ENCODE data around the gene FRAS1.

The FRAS1 gene

DNA sequence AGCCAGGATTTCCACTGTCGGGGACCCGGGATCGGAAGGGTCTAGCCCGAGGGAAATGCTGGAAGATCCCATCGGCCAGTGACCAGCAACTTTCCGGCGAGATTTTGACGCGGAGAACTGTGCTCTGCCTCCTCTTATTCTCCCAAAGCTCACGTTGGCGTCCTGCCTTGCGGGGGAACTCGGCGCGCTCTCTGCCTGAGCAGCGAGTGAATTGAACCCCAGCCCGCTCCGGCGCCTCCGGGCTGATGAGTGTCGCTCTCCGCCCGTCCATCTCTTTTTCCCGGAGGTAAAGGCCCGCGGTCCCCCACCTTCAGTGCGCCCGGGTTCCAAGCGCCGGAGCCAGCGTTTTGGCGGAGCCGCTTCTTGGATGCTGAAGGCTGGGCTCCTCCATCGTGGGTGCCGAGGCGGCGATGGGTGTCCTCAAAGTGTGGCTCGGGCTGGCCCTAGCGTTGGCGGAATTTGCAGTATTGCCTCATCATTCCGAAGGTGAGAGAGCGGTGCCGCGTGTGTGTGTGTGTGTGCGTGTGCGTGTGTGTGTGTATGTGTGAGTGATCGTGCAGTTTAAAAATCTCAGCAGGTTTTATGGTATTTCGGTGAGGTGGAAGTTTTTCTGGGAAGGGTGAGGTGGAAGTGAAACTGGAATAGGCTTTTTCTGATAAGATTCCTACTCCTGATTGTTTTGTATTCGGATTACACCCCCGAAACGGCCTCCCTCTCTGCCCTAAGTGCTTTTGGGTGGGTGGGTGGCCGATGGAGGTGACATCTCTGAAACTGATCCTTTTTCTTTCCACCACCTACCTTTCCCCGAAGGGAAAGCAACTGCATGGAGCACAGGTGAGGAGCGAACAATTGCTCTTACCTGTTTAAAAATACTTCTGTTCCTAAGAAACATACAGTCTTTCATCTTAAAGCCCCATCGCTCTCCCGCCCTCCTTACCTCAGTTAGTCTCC lies 752 bp downstream of the FRAS1 start:
- H3K27ac ChIP-seq (ENCODE audit: insufficient read depth, low read length, poor library complexity, severe bottlenecking), result no peak overlapping the region
- H3K4me3 ChIP-seq (ENCODE audit: insufficient read depth, low read depth, low read length, poor library complexity, severe bottlenecking), result peak overlapping the region; percentile 48
- no peak for DNase-seq
- peaks cover 31% of the 10 kb centered on the region for H3K27me3 ChIP-seq (replicated peaks; ENCODE audit: control insufficient read depth, insufficient read depth, low read length, poor library complexity, severe bottlenecking)
- H3K4me1 ChIP-seq (ENCODE audit: control insufficient read depth, insufficient read depth, low read length, poor library complexity, severe bottlenecking), result peaks cover 29% of the 10 kb centered on the region
- no peaks in the 10 kb centered on the region for H3K9me3 ChIP-seq (ENCODE audit: control insufficient read depth, low read length)
- H3K36me3 ChIP-seq (ENCODE audit: control insufficient read depth, insufficient read depth, low read length), result no peaks in the 10 kb centered on the region

- DNase-seq, result no peak
Measured at GRCh38 chr4:78058591-78059523, 1.7 kb downstream of the FRAS1 start.

GRCh38 chr4:78059524-78059889 lies 2.4 kb downstream of the FRAS1 start:
- H3K9me3 ChIP-seq (ENCODE audit: control insufficient read depth, low read length), result no peaks in the 10 kb centered on the region
- peak overlapping the region; percentile 48 for H3K4me3 ChIP-seq (ENCODE audit: insufficient read depth, low read depth, low read length, poor library complexity, severe bottlenecking)
- no peak overlapping the region for H3K27ac ChIP-seq (ENCODE audit: insufficient read depth, low read length, poor library complexity, severe bottlenecking)
- no peaks in the 10 kb centered on the region for H3K36me3 ChIP-seq (ENCODE audit: control insufficient read depth, insufficient read depth, low read length)
- H3K4me1 ChIP-seq (ENCODE audit: control insufficient read depth, insufficient read depth, low read length, poor library complexity, severe bottlenecking), result peaks cover 29% of the 10 kb centered on the region
- no peak for DNase-seq
- peaks cover 31% of the 10 kb centered on the region for H3K27me3 ChIP-seq (replicated peaks; ENCODE audit: control insufficient read depth, insufficient read depth, low read length, poor library complexity, severe bottlenecking)

More at GRCh38 chr4:78058591-78059523, 1.7 kb downstream of the FRAS1 start:
- Histone ChIP-seq H3K4me3 (ENCODE audit: insufficient read depth, low read depth, low read length, poor library complexity, severe bottlenecking) (peak overlapping the region; percentile 48), H3K4me1 (ENCODE audit: control insufficient read depth, insufficient read depth, low read length, poor library complexity, severe bottlenecking) (peaks cover 29% of the 10 kb centered on the region), H3K27me3 (replicated peaks; ENCODE audit: control insufficient read depth, insufficient read depth, low read length, poor library complexity, severe bottlenecking) (peaks cover 31% of the 10 kb centered on the region), H3K27ac (ENCODE audit: insufficient read depth, low read length, poor library complexity, severe bottlenecking) (no peak overlapping the region), H3K9me3 (ENCODE audit: control insufficient read depth, low read length) (no peaks in the 10 kb centered on the region), H3K36me3 (ENCODE audit: control insufficient read depth, insufficient read depth, low read length) (no peaks in the 10 kb centered on the region)

DNA sequence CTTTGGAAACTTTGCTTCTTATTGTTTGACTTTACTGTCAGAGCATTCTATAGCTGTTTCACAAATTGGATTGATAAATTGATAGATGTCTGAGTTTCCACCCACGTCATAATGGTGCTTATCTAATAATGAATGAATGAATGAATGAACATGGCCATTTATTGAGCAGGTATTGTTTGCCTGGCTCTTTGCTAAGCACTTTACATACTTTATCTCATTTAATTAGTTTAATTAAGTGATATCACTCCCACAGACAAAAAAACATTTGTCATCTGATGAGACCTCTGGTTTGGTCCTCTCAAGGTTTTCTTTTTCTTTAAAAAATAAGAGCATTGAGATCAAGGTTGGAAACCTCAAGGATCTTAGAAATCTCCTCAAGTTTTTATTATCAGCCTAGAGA lies 2.8 kb downstream of the FRAS1 start:
- DNase-seq, result no peak
- H3K27me3 ChIP-seq (replicated peaks; ENCODE audit: control insufficient read depth, insufficient read depth, low read length, poor library complexity, severe bottlenecking), result peaks cover 31% of the 10 kb centered on the region
- no peaks in the 10 kb centered on the region for H3K9me3 ChIP-seq (ENCODE audit: control insufficient read depth, low read length)
- peaks cover 29% of the 10 kb centered on the region for H3K4me1 ChIP-seq (ENCODE audit: control insufficient read depth, insufficient read depth, low read length, poor library complexity, severe bottlenecking)
- H3K36me3 ChIP-seq (ENCODE audit: control insufficient read depth, insufficient read depth, low read length), result no peaks in the 10 kb centered on the region
- no peak overlapping the region for H3K4me3 ChIP-seq (ENCODE audit: insufficient read depth, low read depth, low read length, poor library complexity, severe bottlenecking)
- H3K27ac ChIP-seq (ENCODE audit: insufficient read depth, low read length, poor library complexity, severe bottlenecking), result no peak overlapping the region

DNA sequence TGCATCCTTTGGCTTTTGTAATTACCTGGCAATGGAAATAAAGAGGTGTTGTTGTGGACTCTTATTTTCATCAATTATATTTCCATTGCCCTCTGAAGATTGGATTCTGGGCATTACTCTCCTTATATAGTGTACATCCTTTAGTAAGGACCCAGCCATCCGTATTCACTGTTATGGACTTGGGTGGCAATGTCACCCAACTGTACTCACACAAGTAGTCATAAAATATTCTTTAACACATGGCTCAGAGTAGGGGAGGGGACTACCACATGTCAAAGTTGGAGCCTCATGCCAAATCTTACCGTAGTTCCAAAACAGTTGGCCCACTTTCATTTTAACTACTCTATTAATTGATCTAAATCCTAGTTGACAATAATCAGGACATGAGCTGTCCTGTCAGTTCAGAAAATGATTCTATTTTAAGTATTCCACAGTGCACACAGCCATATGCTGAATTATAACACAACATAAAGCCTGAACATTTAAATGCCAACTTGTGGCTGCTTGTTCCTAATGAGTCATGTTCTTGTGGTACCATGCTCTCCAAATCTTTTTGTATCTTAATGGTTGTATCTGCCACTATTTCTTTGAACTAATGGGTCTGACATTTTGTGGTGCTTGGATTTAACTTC lies 4.9 kb downstream of the FRAS1 start:
- H3K36me3 ChIP-seq (ENCODE audit: control insufficient read depth, insufficient read depth, low read length), result no peaks in the 10 kb centered on the region
- H3K27ac ChIP-seq (ENCODE audit: insufficient read depth, low read length, poor library complexity, severe bottlenecking), result no peak overlapping the region
- H3K9me3 ChIP-seq (ENCODE audit: control insufficient read depth, low read length), result no peaks in the 10 kb centered on the region
- peaks cover 24% of the 10 kb centered on the region for H3K4me1 ChIP-seq (ENCODE audit: control insufficient read depth, insufficient read depth, low read length, poor library complexity, severe bottlenecking)
- peaks cover 28% of the 10 kb centered on the region for H3K27me3 ChIP-seq (replicated peaks; ENCODE audit: control insufficient read depth, insufficient read depth, low read length, poor library complexity, severe bottlenecking)
- H3K4me3 ChIP-seq (ENCODE audit: insufficient read depth, low read depth, low read length, poor library complexity, severe bottlenecking), result no peak overlapping the region
- no peak for DNase-seq

DNA sequence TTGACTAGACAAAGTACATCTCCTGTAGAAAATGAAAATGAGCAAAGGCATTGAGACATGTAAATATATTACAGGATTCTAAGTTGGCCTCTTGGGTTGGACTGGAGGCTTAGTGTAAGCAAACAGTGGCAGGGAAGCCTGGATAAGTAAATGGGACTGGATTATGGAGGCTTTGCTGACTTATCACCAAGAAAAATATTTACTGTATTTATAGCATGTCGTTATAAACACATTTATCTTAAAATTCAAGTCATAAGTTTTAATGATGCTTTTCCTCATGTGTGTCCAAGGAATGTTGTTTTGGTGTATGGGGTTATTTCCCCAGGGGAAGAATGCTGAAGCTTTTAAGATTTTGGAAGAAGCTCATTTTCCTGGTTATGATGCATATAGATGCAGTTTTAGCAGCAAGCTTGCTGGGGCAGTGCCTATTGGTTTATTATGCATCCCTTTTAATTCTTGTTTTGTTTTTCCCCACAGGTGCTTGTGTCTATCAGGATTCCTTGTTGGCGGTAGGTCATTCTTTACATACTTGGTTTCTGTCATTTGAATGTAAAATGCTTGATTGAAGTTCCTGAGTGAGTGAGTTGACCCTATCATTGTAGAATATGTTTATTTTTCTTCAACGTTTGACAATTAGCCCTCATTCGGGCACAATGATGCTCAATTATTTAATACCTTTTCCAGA lies 8.5 kb downstream of the FRAS1 start:
- Histone ChIP-seq H3K27me3 (replicated peaks; ENCODE audit: control insufficient read depth, insufficient read depth, low read length, poor library complexity, severe bottlenecking) (peaks cover 10% of the 10 kb centered on the region), H3K27ac (ENCODE audit: insufficient read depth, low read length, poor library complexity, severe bottlenecking) (no peak overlapping the region), H3K36me3 (ENCODE audit: control insufficient read depth, insufficient read depth, low read length) (no peaks in the 10 kb centered on the region), H3K9me3 (ENCODE audit: control insufficient read depth, low read length) (no peaks in the 10 kb centered on the region), H3K4me3 (ENCODE audit: insufficient read depth, low read depth, low read length, poor library complexity, severe bottlenecking) (no peak overlapping the region), H3K4me1 (ENCODE audit: control insufficient read depth, insufficient read depth, low read length, poor library complexity, severe bottlenecking) (no peaks in the 10 kb centered on the region)
- DNase-seq, result no peak

DNA sequence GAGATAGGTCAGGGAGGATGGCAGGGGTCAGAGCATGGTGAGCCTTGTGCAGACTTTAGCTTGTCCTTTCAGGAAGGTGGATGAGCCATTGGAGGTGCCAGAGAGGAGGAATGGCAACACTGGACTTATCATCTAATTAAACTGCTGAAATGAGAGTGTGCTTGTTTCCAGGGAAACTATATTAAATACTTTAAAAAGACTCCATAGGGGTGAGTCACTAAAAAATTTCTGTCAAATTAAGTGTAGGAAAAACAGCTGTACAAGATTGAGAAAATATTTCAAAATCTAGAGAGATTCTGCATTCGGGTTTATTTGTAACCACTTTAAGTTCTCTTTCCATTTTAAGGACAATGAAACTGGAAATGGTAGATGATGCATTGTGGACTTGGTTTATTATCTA lies 11.4 kb downstream of the FRAS1 start:
- no peak overlapping the region for H3K27ac ChIP-seq (ENCODE audit: insufficient read depth, low read length, poor library complexity, severe bottlenecking)
- no peak overlapping the region for H3K4me3 ChIP-seq (ENCODE audit: insufficient read depth, low read depth, low read length, poor library complexity, severe bottlenecking)
- no peak for DNase-seq
- H3K27me3 ChIP-seq (replicated peaks; ENCODE audit: control insufficient read depth, insufficient read depth, low read length, poor library complexity, severe bottlenecking), result peaks cover 5% of the 10 kb centered on the region
- no peaks in the 10 kb centered on the region for H3K36me3 ChIP-seq (ENCODE audit: control insufficient read depth, insufficient read depth, low read length)
- H3K4me1 ChIP-seq (ENCODE audit: control insufficient read depth, insufficient read depth, low read length, poor library complexity, severe bottlenecking), result no peaks in the 10 kb centered on the region
- no peaks in the 10 kb centered on the region for H3K9me3 ChIP-seq (ENCODE audit: control insufficient read depth, low read length)

DNA sequence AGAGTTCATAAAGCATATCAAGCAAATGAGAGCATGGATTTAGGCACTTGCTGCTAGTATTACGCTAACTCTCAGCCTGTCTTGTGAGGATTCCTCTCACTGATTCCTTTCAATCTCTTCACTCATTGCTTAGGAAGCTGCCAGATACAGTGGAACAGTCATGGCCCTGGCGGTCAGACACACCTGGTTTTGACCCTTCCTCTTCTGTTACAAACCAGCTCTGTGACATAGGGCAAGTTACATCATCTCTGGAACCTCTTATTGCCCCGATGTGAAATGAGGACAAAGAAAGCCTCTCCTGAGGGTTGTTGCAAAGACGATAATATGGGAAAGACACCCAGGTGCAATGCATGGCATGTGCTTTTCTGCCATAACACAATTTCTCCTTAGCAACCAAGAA lies 12.2 kb downstream of the FRAS1 start:
- Histone ChIP-seq H3K27ac (ENCODE audit: insufficient read depth, low read length, poor library complexity, severe bottlenecking) (no peak overlapping the region), H3K4me3 (ENCODE audit: insufficient read depth, low read depth, low read length, poor library complexity, severe bottlenecking) (no peak overlapping the region), H3K36me3 (ENCODE audit: control insufficient read depth, insufficient read depth, low read length) (no peaks in the 10 kb centered on the region), H3K4me1 (ENCODE audit: control insufficient read depth, insufficient read depth, low read length, poor library complexity, severe bottlenecking) (no peaks in the 10 kb centered on the region), H3K27me3 (replicated peaks; ENCODE audit: control insufficient read depth, insufficient read depth, low read length, poor library complexity, severe bottlenecking) (peaks cover 5% of the 10 kb centered on the region), H3K9me3 (ENCODE audit: control insufficient read depth, low read length) (no peaks in the 10 kb centered on the region)
- DNase-seq, result no peak

- H3K4me3 ChIP-seq (ENCODE audit: insufficient read depth, low read depth, low read length, poor library complexity, severe bottlenecking), result no peak overlapping the region
- DNase-seq, result no peak
- no peaks in the 10 kb centered on the region for H3K9me3 ChIP-seq (ENCODE audit: control insufficient read depth, low read length)
- H3K27ac ChIP-seq (ENCODE audit: insufficient read depth, low read length, poor library complexity, severe bottlenecking), result no peak overlapping the region
- H3K36me3 ChIP-seq (ENCODE audit: control insufficient read depth, insufficient read depth, low read length), result no peaks in the 10 kb centered on the region
- H3K27me3 ChIP-seq (replicated peaks; ENCODE audit: control insufficient read depth, insufficient read depth, low read length, poor library complexity, severe bottlenecking), result peaks cover 5% of the 10 kb centered on the region
- H3K4me1 ChIP-seq (ENCODE audit: control insufficient read depth, insufficient read depth, low read length, poor library complexity, severe bottlenecking), result no peaks in the 10 kb centered on the region
Measured at GRCh38 chr4:78069859-78070258, 12.7 kb downstream of the FRAS1 start.

Measured in effector memory CD4-positive, alpha-beta T cell (primary cell).